H1 (cell line): ENCODE results near the gene USP10. TPM values are rescaled to one million over a fixed set of nuclear protein-coding genes. Genes with fewer than 3 reads are reported as not detected.

ENCODE experiments used
- CTCF ChIA-PET: fragments of 300-600 bp; sonication (Branson Sonifier 250); formaldehyde crosslinking; loops from one replicate; lab custom pipeline; 2021; ENCODE audit not compliant: partially characterized antibody; lab: Charles Lee
- POLR2A ChIA-PET: fragments of 300-600 bp; sonication (Branson Sonifier 250); formaldehyde crosslinking; loops from one replicate; lab custom pipeline; 2021; ENCODE audit warnings: inconsistent platforms; ENCODE audit not compliant: partially characterized antibody; lab: Charles Lee
- DNase-seq, 2 experiments: peaks; one replicate each; pipeline versions ENCODE4 v3.0.0 to v3.0.0-alpha.2; 2010 to 2022; ENCODE audit warnings: low spot score in 2 of 2, low read depth in 1 of 2, mixed read lengths in 1 of 2
- FAIRE-seq: peaks from 2 replicates; lab custom pipeline; 2011; peaks lifted over from hg19 to GRCh38; lab: Jason Lieb, UNC
- H2AFZ ChIP-seq: 2 replicates; pipeline ENCODE4 v1.8.1; 2012; ENCODE audit warnings: low read length, inconsistent platforms
- H2AK5ac ChIP-seq: 2 replicates; pipeline ENCODE4 v1.6.1; 2013; ENCODE audit warnings: low read depth, low read length
- H2BK120ac ChIP-seq: replicated peaks from 2 replicates; pipeline ENCODE3; 2013; ENCODE audit warnings: low read depth, low read length, inconsistent platforms
- H2BK12ac ChIP-seq: 2 replicates; pipeline ENCODE4 v1.6.1; 2013; ENCODE audit warnings: low read depth, low read length
- H2BK15ac ChIP-seq: 2 replicates; pipeline ENCODE4 v1.6.1; 2013; ENCODE audit warnings: low read length
- H2BK20ac ChIP-seq: 2 replicates; pipeline ENCODE4 v1.6.1; 2013; ENCODE audit warnings: low read length
- H2BK5ac ChIP-seq: 2 replicates; pipeline ENCODE4 v1.6.1; 2013; ENCODE audit warnings: low read depth, low read length
- H3K14ac ChIP-seq: 2 replicates; pipeline ENCODE4 v1.6.1; 2013; ENCODE audit warnings: inconsistent platforms; ENCODE audit not compliant: insufficient read length
- H3K18ac ChIP-seq: 2 replicates; pipeline ENCODE4 v1.6.1; 2013; ENCODE audit warnings: low read length; ENCODE audit errors: extremely low read depth
- H3K23ac ChIP-seq: 2 replicates; pipeline ENCODE4 v1.6.1; 2013; ENCODE audit warnings: inconsistent platforms; ENCODE audit not compliant: insufficient read length
- H3K23me2 ChIP-seq: 2 replicates; pipeline ENCODE4 v1.6.1; 2013; ENCODE audit warnings: low read depth, low read length
- H3K27ac ChIP-seq: 2 replicates; pipeline ENCODE4 v1.6.1; 2011; ENCODE audit warnings: low read depth, low read length, inconsistent platforms
- H3K27me3 ChIP-seq, 4 experiments: replicated peaks in 1 of 4; 1 replicate in 1 of 4; 2 replicates in 3 of 4; pipeline versions ENCODE4 v1.6.1 to v1.8.1; 2011 to 2013; ENCODE audit warnings: low read length in 3 of 4, mild to moderate bottlenecking in 3 of 4, inconsistent platforms in 2 of 4, mixed read lengths in 2 of 4, moderate library complexity in 1 of 4; ENCODE audit not compliant: control insufficient read depth in 3 of 4, insufficient read depth in 3 of 4; ENCODE audit errors: extremely low read depth in 1 of 4
- H3K36me3 ChIP-seq, 4 experiments: 2 replicates each; pipeline versions ENCODE4 v1.6.1 to v1.8.1; 2011 to 2013; ENCODE audit warnings: mild to moderate bottlenecking in 4 of 4, low read length in 3 of 4, moderate library complexity in 2 of 4, control low read depth in 1 of 4, inconsistent platforms in 1 of 4; ENCODE audit not compliant: insufficient read depth in 4 of 4, control insufficient read depth in 2 of 4
- H3K4ac ChIP-seq: replicated peaks from 2 replicates; pipeline ENCODE3; 2013; ENCODE audit warnings: low read length, low read depth, mixed read lengths, inconsistent platforms; ENCODE audit not compliant: insufficient read length
- H3K4me1 ChIP-seq, 4 experiments: replicated peaks in 1 of 4; 1 replicate in 1 of 4; 2 replicates in 3 of 4; pipeline versions ENCODE4 v1.6.1 to v1.8.1; 2011 to 2013; ENCODE audit warnings: low read length in 3 of 4, inconsistent platforms in 2 of 4, mixed read lengths in 1 of 4; ENCODE audit not compliant: insufficient read depth in 4 of 4, control insufficient read depth in 3 of 4
- H3K4me2 ChIP-seq, 2 experiments: 2 replicates each; pipeline versions ENCODE4 v1.6.1 to v1.8.1; 2011 to 2013; ENCODE audit warnings: low read depth in 2 of 2, low read length in 2 of 2, control low read depth in 1 of 2, inconsistent platforms in 1 of 2, mild to moderate bottlenecking in 1 of 2; ENCODE audit not compliant: insufficient read depth in 1 of 2
- H3K4me3 ChIP-seq, 4 experiments: fragments of 200-600, 300-600 bp in 1 of 4; sonication (generic), shearing (Covaris generic), sonication (Bioruptor Twin) in 1 of 4; 2 replicates each; pipeline versions ENCODE4 v1.5.1 to v1.8.1; 2011 to 2016; ENCODE audit warnings: low read length in 4 of 4, low read depth in 3 of 4, control low read depth in 2 of 4, inconsistent platforms in 2 of 4, mild to moderate bottlenecking in 2 of 4, mixed read lengths in 1 of 4, moderate library complexity in 1 of 4; ENCODE audit not compliant: insufficient read depth in 2 of 4; ENCODE audit errors: extremely low read depth in 1 of 4
- H3K56ac ChIP-seq: replicated peaks from 2 replicates; pipeline ENCODE3; 2013; ENCODE audit warnings: low read depth, mild to moderate bottlenecking, mixed read lengths, low read length, inconsistent platforms; ENCODE audit not compliant: insufficient read length
- H3K79me1 ChIP-seq: 2 replicates; pipeline ENCODE4 v1.6.1; 2013; ENCODE audit warnings: low read depth, low read length, control low read depth
- H3K79me2 ChIP-seq, 2 experiments: 2 replicates each; pipeline versions ENCODE4 v1.6.1 to v1.8.1; 2012 to 2013; ENCODE audit warnings: low read length in 2 of 2, mild to moderate bottlenecking in 2 of 2, inconsistent platforms in 1 of 2; ENCODE audit not compliant: insufficient read depth in 2 of 2, control insufficient read depth in 1 of 2
- H3K9ac ChIP-seq, 4 experiments: replicated peaks in 1 of 4; 1 replicate in 1 of 4; 2 replicates in 3 of 4; pipeline versions ENCODE4 v1.6.1 to v1.8.1; 2011 to 2013; ENCODE audit warnings: low read depth in 3 of 4, low read length in 3 of 4, control low read depth in 2 of 4, mild to moderate bottlenecking in 2 of 4, moderate library complexity in 2 of 4, inconsistent platforms in 1 of 4; ENCODE audit errors: extremely low read depth in 1 of 4
- H3K9me3 ChIP-seq, 2 experiments: 2 replicates each; pipeline versions ENCODE4 v1.6.1 to v1.8.1; 2012 to 2013; ENCODE audit warnings: mild to moderate bottlenecking in 2 of 2, moderate library complexity in 2 of 2, control low read depth in 1 of 2, inconsistent platforms in 1 of 2, low read depth in 1 of 2, low read length in 1 of 2, mixed read lengths in 1 of 2; ENCODE audit not compliant: insufficient read depth in 2 of 2
- H4K20me1 ChIP-seq, 2 experiments: replicated peaks in 1 of 2; 2 replicates each; pipeline versions ENCODE3 to v1.8.1; 2011 to 2013; ENCODE audit warnings: inconsistent platforms in 2 of 2, low read length in 2 of 2, mild to moderate bottlenecking in 1 of 2; ENCODE audit not compliant: insufficient read depth in 2 of 2, control insufficient read depth in 1 of 2
- H4K5ac ChIP-seq: 2 replicates; pipeline ENCODE4 v1.6.1; 2013; ENCODE audit warnings: low read length, low read depth, mixed read lengths, inconsistent platforms; ENCODE audit not compliant: insufficient read length
- H4K8ac ChIP-seq: 2 replicates; pipeline ENCODE4 v1.8.0; 2013; ENCODE audit warnings: mild to moderate bottlenecking, moderate library complexity, low read length, inconsistent platforms; ENCODE audit not compliant: insufficient read depth; ENCODE audit errors: extremely low read depth
- H4K91ac ChIP-seq: replicated peaks from 2 replicates; pipeline ENCODE3; 2013; ENCODE audit warnings: low read length, mixed read lengths, inconsistent platforms; ENCODE audit not compliant: insufficient read length
- BRCA1 ChIP-seq: IDR thresholded peaks from 2 replicates; pipeline ENCODE4 v1.6.1; 2012; ENCODE audit warnings: low read depth, low read length, improper control_type of control experiment
- CBX8 ChIP-seq: fragments of 300-800, 300-1000 bp; sonication (generic); IDR thresholded peaks from 2 replicates; pipeline ENCODE4 v1.7.1; 2016; ENCODE audit warnings: low read depth, low read length, borderline replicate concordance
- CEBPB ChIP-seq: IDR thresholded peaks from 2 replicates; pipeline ENCODE4 v1.6.1; 2012; ENCODE audit warnings: low read depth, low read length
- CTBP2 ChIP-seq: IDR thresholded peaks from 2 replicates; pipeline ENCODE4 v1.7.0; 2011; ENCODE audit warnings: borderline replicate concordance, mild to moderate bottlenecking, moderate library complexity, mixed read lengths, low read length; ENCODE audit not compliant: insufficient read depth, insufficient read length
- EP300 ChIP-seq, 2 experiments: IDR thresholded peaks; 1 replicate in 1 of 2; 2 replicates in 1 of 2; pipeline ENCODE4 v1.6.1; 2011 to 2012; ENCODE audit warnings: low read depth in 2 of 2, low read length in 2 of 2, mild to moderate bottlenecking in 2 of 2, borderline replicate concordance in 1 of 2, inconsistent platforms in 1 of 2, moderate library complexity in 1 of 2
- HDAC6 ChIP-seq: IDR thresholded peaks from one replicate; pipeline ENCODE4 v1.7.1; 2012; ENCODE audit warnings: low read depth, mild to moderate bottlenecking, inconsistent platforms, low read length, moderate library complexity
- NRF1 ChIP-seq: IDR thresholded peaks from 2 replicates; pipeline ENCODE4 v1.6.1; 2011; ENCODE audit warnings: mild to moderate bottlenecking, low read depth, low read length, improper control_type of control experiment
- RFX5 ChIP-seq: IDR thresholded peaks from 2 replicates; pipeline ENCODE4 v1.6.1; 2011; ENCODE audit warnings: low read depth, low read length, improper control_type of control experiment, borderline replicate concordance
- SIRT6 ChIP-seq: IDR thresholded peaks from one replicate; pipeline ENCODE4 v1.7.1; 2012; ENCODE audit warnings: low read length, inconsistent platforms
- SIX5 ChIP-seq: IDR thresholded peaks from 2 replicates; pipeline ENCODE4 v1.6.1; 2011; ENCODE audit warnings: mild to moderate bottlenecking, low read depth, low read length
- SP1 ChIP-seq: IDR thresholded peaks from 2 replicates; pipeline ENCODE4 v1.6.1; 2011; ENCODE audit warnings: low read depth, low read length
- SP2 ChIP-seq: IDR thresholded peaks from 2 replicates; pipeline ENCODE4 v1.6.1; 2012; ENCODE audit warnings: mild to moderate bottlenecking, low read length, inconsistent platforms
- SRF ChIP-seq: IDR thresholded peaks from 2 replicates; pipeline ENCODE4 v1.6.1; 2011; ENCODE audit warnings: mild to moderate bottlenecking, low read depth, low read length, moderate library complexity
- TBP ChIP-seq: IDR thresholded peaks from 2 replicates; pipeline ENCODE4 v1.6.1; 2011; ENCODE audit warnings: low read depth, low read length, improper control_type of control experiment
- WGBS, 2 experiments: shearing (Covaris generic) in 1 of 2; methylation state at CpG; one replicate each; pipeline versions ENCODE4 v1.1.6 to v1.1.7; 2013 to 2015; ENCODE audit warnings: low lambda C conversion rate in 2 of 2, mixed read lengths in 2 of 2, inconsistent platforms in 1 of 2, low coverage in 1 of 2, missing lambda C conversion rate in 1 of 2; ENCODE audit not compliant: insufficient replicate concordance in 2 of 2, insufficient coverage in 1 of 2, insufficient read length in 1 of 2; ENCODE audit errors: extremely low coverage in 1 of 2, missing lambda C conversion rate in 1 of 2; 5-methylcytosine and 5-hydroxymethylcytosine counted together
- polyA plus RNA-seq, 7 experiments: library from polyadenylated mRNA; depleted of rRNA in 3 of 7; stranded (reverse) in 5 of 7; unstranded in 2 of 7; fragments of >200 nt in 5 of 7; fragments of 200-250 nt in 2 of 7; gene quantifications; 1 replicate in 5 of 7; 2 replicates in 1 of 7; 4 replicates in 1 of 7; pipeline versions ENCODE4 v1.2.1 to v1.2.3, GENCODE V29; 2011 to 2013; ENCODE audit warnings: missing spikeins in 2 of 7, mixed read lengths in 2 of 7
- total RNA-seq: library from RNA; stranded (reverse); fragmentation: NEBNext Ultra II Directional; extraction: Animal tissue kit (Norgen Biotek cat#: 25700); gene quantifications from 2 replicates; pipeline ENCODE4 v1.2.1, GENCODE V29; 2021
- TF ChIP-seq, protein P1 (sequence below): IDR thresholded peaks from 2 replicates; pipeline ENCODE4 v1.6.1; 2012; ENCODE audit warnings: inconsistent platforms

Gene USP10
- total and polyA plus RNA-seq, 2 of the 8 experiments (the other 6 are each of a cell fraction or from before 2014, with no cell fraction given) = 171 to 195 TPM

GRCh38 chr16:84774810-84775209 lies 75.0 kb downstream of the USP10 start:
- Histone ChIP-seq H3K9me3 (no peaks in the 10 kb centered on the region), H2AK5ac (no peak overlapping the region), H3K4me2 (no peak overlapping the region), H3K9ac (no peak overlapping the region), H2BK12ac (no peak overlapping the region), H3K27ac (no peak overlapping the region), H4K91ac (no peak overlapping the region), H3K27me3 (no peaks in the 10 kb centered on the region), H3K79me2 (peaks cover 0 to 7% of the 10 kb centered on the region in 2 experiments; a peak in 1 of 4 replicates), H2BK120ac (no peak overlapping the region), H3K23me2 (no peaks in the 10 kb centered on the region), H4K8ac (no peak overlapping the region), H2AFZ (no peak overlapping the region), H3K18ac (no peak overlapping the region), H3K23ac (no peak overlapping the region), H4K20me1 (peaks cover under 1 to 3% of the 10 kb centered on the region in 2 experiments), H2BK15ac (no peak overlapping the region), H2BK5ac (no peak overlapping the region), H3K36me3 (peaks cover 14 to 61% (median 47%) of the 10 kb centered on the region in 4 experiments), H4K5ac (no peak overlapping the region), H3K79me1 (no peaks in the 10 kb centered on the region; the same call in 1 of the 2 replicates), H3K4me1 (no peaks in the 10 kb centered on the region), H3K14ac (no peak overlapping the region), H3K4ac (no peak overlapping the region), H2BK20ac (no peak overlapping the region), H3K56ac (no peak overlapping the region), H3K4me3 (no peak overlapping the region)
- DNase-seq (no peak), FAIRE-seq (no peak)
- ChIA-PET POLR2A (no interaction called here), CTCF (interaction anchor here (1.4 to 2.1 kb wide), 2 partner anchors 22 to 197 kb away, joined by 5 to 8 read pairs; no protein-coding TSS in a partner anchor)
- WGBS, 2 experiments = 95% methylated on average over 4 of the region's 4 CpGs; no CpG with 5 or more reads in 1 of the 2 experiments
- TF ChIP-seq SP2 = no peak
- no peak for TF ChIP-seq SIX5
- TF ChIP-seq, protein P1, sequence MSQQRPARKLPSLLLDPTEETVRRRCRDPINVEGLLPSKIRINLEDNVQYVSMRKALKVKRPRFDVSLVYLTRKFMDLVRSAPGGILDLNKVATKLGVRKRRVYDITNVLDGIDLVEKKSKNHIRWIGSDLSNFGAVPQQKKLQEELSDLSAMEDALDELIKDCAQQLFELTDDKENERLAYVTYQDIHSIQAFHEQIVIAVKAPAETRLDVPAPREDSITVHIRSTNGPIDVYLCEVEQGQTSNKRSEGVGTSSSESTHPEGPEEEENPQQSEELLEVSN = no peak
- no peak for TF ChIP-seq RFX5
- no peak for TF ChIP-seq BRCA1
- TF ChIP-seq NRF1 = no peak
- no peak for TF ChIP-seq SP1
- no peak for TF ChIP-seq EP300 (IDR thresholded peaks at IDR 0.05; ENCODE audit: borderline replicate concordance in 1 of 2, low read depth in 2 of 2, low read length in 2 of 2)
- TF ChIP-seq SRF = no peak
- TF ChIP-seq CTBP2 = no peak
- TF ChIP-seq TBP = no peak
- TF ChIP-seq CBX8 = no peak
- no peak for TF ChIP-seq CEBPB
- no peak for TF ChIP-seq HDAC6
- no peak for TF ChIP-seq SIRT6
